K562 (cell line): Measurements from ENCODE around the gene ZNF37A. TPM values are rescaled to one million over a fixed set of nuclear protein-coding genes. Genes with fewer than 3 reads are reported as not detected.

ENCODE experiments used
- ATAC-seq: fragments of 200-7000 bp; cut with Tn5 transposase; 3 replicates; pipeline ENCODE4 v1.9.1; 2020; ENCODE audit warnings: moderate library complexity
- BruUV-seq: library from RNA; stranded (reverse); fragments of 400-500 nt; replicated peaks from 2 replicates; lab custom pipeline; 2021; lab: Mats Ljungman, UMichigan
- CTCF ChIA-PET: fragments of 300-600 bp; formaldehyde crosslinking; extraction: SDS; loops from one replicate; lab custom pipeline; 2021; ENCODE audit warnings: low intra/inter-chr PET ratio; lab: Yijun Ruan, JAX
- POLR2A ChIA-PET: fragments of 300-600, 350-650 bp; sonication (Branson Sonifier 250); formaldehyde crosslinking; extraction: SDS; loops from one replicate; lab custom pipeline; 2021; ENCODE audit warnings: antibody characterized with exemption, inconsistent platforms; lab: Yijun Ruan, JAX
- DNase-seq, 4 experiments: peaks; one replicate each; pipeline versions ENCODE4 v3.0.0 to v3.0.0-alpha.2; 2011 to 2018; ENCODE audit warnings: low spot score in 3 of 4, mixed read lengths in 3 of 4; ENCODE audit errors: extremely low read depth in 1 of 4
- FAIRE-seq: peaks from 2 replicates; lab custom pipeline; 2011; peaks lifted over from hg19 to GRCh38; lab: Jason Lieb, UNC
- H2AFZ ChIP-seq: 2 replicates; pipeline ENCODE4 v1.6.0; 2011; ENCODE audit warnings: low read depth, low read length, control low read depth, inconsistent platforms
- H3K27ac ChIP-seq: fragments of 200-600 bp; 3 replicates; pipeline ENCODE4 v1.8.0; 2011; ENCODE audit warnings: low read depth, mild to moderate bottlenecking, control low read depth, inconsistent platforms, low read length, moderate library complexity, mixed read lengths; ENCODE audit errors: extremely low read depth
- H3K27me3 ChIP-seq, 2 experiments: fragments of 300-600 bp in 1 of 2; 2 replicates in 1 of 2; 3 replicates in 1 of 2; pipeline versions ENCODE4 v1.6.0 to v1.8.0; 2011; ENCODE audit warnings: inconsistent platforms in 2 of 2, low read length in 2 of 2, mild to moderate bottlenecking in 1 of 2, mixed read lengths in 1 of 2, moderate library complexity in 1 of 2; ENCODE audit not compliant: control insufficient read depth in 2 of 2, insufficient read depth in 2 of 2
- H3K36me3 ChIP-seq: fragments of 300-600 bp; 3 replicates; pipeline ENCODE4 v1.8.0; 2011; ENCODE audit warnings: mild to moderate bottlenecking, low read length, inconsistent platforms; ENCODE audit not compliant: control insufficient read depth, insufficient read depth
- H3K4me1 ChIP-seq, 2 experiments: fragments of 200-600 bp in 1 of 2; replicated peaks in 1 of 2; 2 replicates in 1 of 2; 3 replicates in 1 of 2; pipeline versions ENCODE4 v1.5.1 to v1.8.0; 2011; ENCODE audit warnings: inconsistent platforms in 2 of 2, low read length in 2 of 2, mild to moderate bottlenecking in 1 of 2, mixed read lengths in 1 of 2, moderate library complexity in 1 of 2; ENCODE audit not compliant: control insufficient read depth in 2 of 2, insufficient read depth in 2 of 2
- H3K4me2 ChIP-seq: 2 replicates; pipeline ENCODE4 v1.6.1; 2011; ENCODE audit warnings: low read length, control low read depth, inconsistent platforms, mixed read lengths; ENCODE audit not compliant: insufficient read depth
- H3K4me3 ChIP-seq: fragments of 200-600 bp; sonication (generic), shearing (Covaris generic); 2 replicates; pipeline ENCODE4 v1.5.1; 2016; ENCODE audit warnings: control low read depth, inconsistent platforms
- H3K79me2 ChIP-seq: fragments of 200-600 bp; 3 replicates; pipeline ENCODE4 v1.8.0; 2011; ENCODE audit warnings: low read length, inconsistent platforms; ENCODE audit not compliant: control insufficient read depth, insufficient read depth
- H3K9ac ChIP-seq, 2 experiments: 2 replicates each; pipeline versions ENCODE4 v1.6.0 to v1.6.1; 2011; ENCODE audit warnings: low read depth in 2 of 2, low read length in 2 of 2, control low read depth in 1 of 2, inconsistent platforms in 1 of 2, mild to moderate bottlenecking in 1 of 2, mixed read lengths in 1 of 2; ENCODE audit not compliant: insufficient read depth in 1 of 2
- H3K9me1 ChIP-seq: one replicate; pipeline ENCODE4 v1.6.0; 2011; ENCODE audit warnings: inconsistent platforms, mild to moderate bottlenecking, low read length, moderate library complexity; ENCODE audit not compliant: control insufficient read depth, insufficient read depth
- H3K9me3 ChIP-seq: replicated peaks from 2 replicates; pipeline ENCODE4 v1.5.1; 2011; ENCODE audit warnings: low read depth, low read length, inconsistent platforms; ENCODE audit not compliant: control insufficient read depth, insufficient read depth
- H4K20me1 ChIP-seq: replicated peaks from 2 replicates; pipeline ENCODE4 v1.6.1; 2011; ENCODE audit warnings: low read length, inconsistent platforms, mixed read lengths; ENCODE audit not compliant: control insufficient read depth, insufficient read depth
- ATF7 ChIP-seq: fragments of 450-650 bp; IDR thresholded peaks from 2 replicates; pipeline ENCODE4 v1.7.1; 2014; ENCODE audit warnings: mild to moderate bottlenecking, moderate library complexity
- EHMT2 ChIP-seq: fragments of 450-650 bp; IDR thresholded peaks from 2 replicates; pipeline ENCODE4 v1.6.1; 2018; ENCODE audit warnings: antibody characterized with exemption
- FUS ChIP-seq: fragments of 200-400 bp; formaldehyde crosslinking; optimal IDR thresholded peaks from 2 replicates; pipeline ENCODE3; 2017; ENCODE audit warnings: low read depth, low read length
- GATAD2A ChIP-seq: fragments of 450-650 bp; IDR thresholded peaks from 2 replicates; pipeline ENCODE4 v1.6.1; 2017
- HLTF ChIP-seq: fragments of 450-650 bp; IDR thresholded peaks from 2 replicates; pipeline ENCODE4 v1.6.1; 2016
- HMG20A ChIP-seq: fragments of 450-650 bp; formaldehyde crosslinking; conservative IDR thresholded peaks from 2 replicates; pipeline ENCODE4 v1.4.0; 2020; ENCODE audit warnings: mild to moderate bottlenecking, mixed read lengths
- KDM4B ChIP-seq, 2 experiments: fragments of 450-650 bp in 1 of 2; sonication (generic) in 1 of 2; IDR thresholded peaks; 2 replicates each; pipeline ENCODE4 v1.6.1; 2016 to 2017; ENCODE audit warnings: borderline replicate concordance in 2 of 2, antibody characterized with exemption in 1 of 2, low read depth in 1 of 2, mild to moderate bottlenecking in 1 of 2
- MXD1 ChIP-seq: fragments of 250-450 bp; sonication (Bioruptor Pico); IDR thresholded peaks from 2 replicates; pipeline ENCODE4 v1.8.0; 2021; ENCODE audit warnings: borderline replicate concordance, mild to moderate bottlenecking, moderate library complexity; ENCODE audit not compliant: poor library complexity, severe bottlenecking
- RBFOX2 ChIP-seq: fragments of 200-400 bp; formaldehyde crosslinking; IDR thresholded peaks from 2 replicates; pipeline ENCODE4 v1.6.1; 2017; ENCODE audit warnings: low read depth, mild to moderate bottlenecking, low read length, moderate library complexity
- RUNX1 ChIP-seq: sonication (generic); IDR thresholded peaks from 2 replicates; pipeline ENCODE4 v1.6.1; 2016; ENCODE audit warnings: antibody characterized with exemption, low read depth
- TCF3 ChIP-seq: sonication (generic); formaldehyde crosslinking; IDR thresholded peaks from 2 replicates; pipeline ENCODE4 v1.4.0; 2020; ENCODE audit warnings: mild to moderate bottlenecking, missing genetic modification reagents
- ZC3H11A ChIP-seq: IDR thresholded peaks from 2 replicates; pipeline ENCODE4 v1.6.1; 2012; ENCODE audit warnings: low read depth, low read length, improper control_type of control experiment
- ZNF23 ChIP-seq: fragments of 250-450 bp; sonication (Bioruptor Pico); IDR thresholded peaks from 2 replicates; pipeline ENCODE4 v1.4.0; 2020; ENCODE audit warnings: mild to moderate bottlenecking
- ZNF445 ChIP-seq: fragments of 250-450 bp; sonication (Bioruptor Pico); IDR thresholded peaks from 2 replicates; pipeline ENCODE4 v1.4.0; 2020; ENCODE audit warnings: low read depth, mild to moderate bottlenecking, moderate library complexity
- ZNF766 ChIP-seq: fragments of 200-800 bp; sonication (Bioruptor generic); conservative IDR thresholded peaks from 2 replicates; pipeline ENCODE4 v1.6.1; 2016; ENCODE audit warnings: missing genetic modification characterization, missing compliant biosample characterization
- ZSCAN29 ChIP-seq: fragments of 450-650 bp; IDR thresholded peaks from 2 replicates; pipeline ENCODE4 v1.6.1; 2017
- WGBS: fragments of 100-300 bp; shearing (Covaris generic); methylation state at CpG from one replicate; pipeline ENCODE4 v1.1.6; 2016; ENCODE audit warnings: low coverage, mixed read lengths; ENCODE audit not compliant: insufficient coverage; ENCODE audit errors: missing lambda C conversion rate; 5-methylcytosine and 5-hydroxymethylcytosine counted together
- in situ Hi-C: fragments of 300-500 bp; cut with MboI; formaldehyde crosslinking; loops from 4 replicates; pipeline ENCODE4 v1.15.0; 2018; ENCODE audit warnings: inconsistent platforms, mixed read lengths
- intact Hi-C: fragments of 100-400 bp; cut with micrococcal nuclease; formaldehyde crosslinking; loops from 2 replicates; pipeline ENCODE4 v1.14.2; 2022
- polyA plus RNA-seq, 8 experiments: library from polyadenylated mRNA; depleted of rRNA in 4 of 8; stranded (reverse) in 5 of 8; unstranded in 3 of 8; fragments of >200 nt; fragmentation: Nextera tagmentation in 2 of 8; fragmentation: Illumina TruSeq in 1 of 8; extraction: Ambion mirVana in 2 of 8; extraction: Trizol in 1 of 8; gene quantifications; 2 replicates each; pipeline versions ENCODE4 v1.2.1 to v1.2.3, GENCODE V29; 2011 to 2014; ENCODE audit warnings: inconsistent platforms in 1 of 8, missing spikeins in 1 of 8
- total RNA-seq, 7 experiments: library from RNA; depleted of rRNA in 6 of 7; stranded (reverse); fragments of >200 nt in 6 of 7; fragmentation: Illumina TruSeq in 2 of 7; extraction: Trizol in 2 of 7; gene quantifications; 2 replicates each; pipeline versions ENCODE4 v1.2.1 to v1.2.3, GENCODE V29; 2011 to 2021; ENCODE audit warnings: low replicate concordance in 1 of 7

Gene ZNF37A
- total and polyA plus RNA-seq, 9 of the 15 experiments (the other 6 are each of a cell fraction or from before 2014, with no cell fraction given) = 4.1 to 21.6 (median 16.4) TPM

- BruUV-seq = no TSS peak
These were observed 49.5 kb downstream of the ZNF37A start for GRCh38 chr10:38143587-38143986.

GRCh38 chr10:38146579-38147333 is 52.6 kb downstream of the ZNF37A start:
- FAIRE-seq = no peak
- no peak for ATAC-seq
- in situ Hi-C loops (no loop called here), intact Hi-C loops (no loop called here)
- Histone ChIP-seq H3K79me2 (no peaks in the 10 kb centered on the region), H3K4me1 (no peaks in the 10 kb centered on the region), H2AFZ (no peak overlapping the region), H3K4me3 (no peak overlapping the region), H3K27me3 (no peaks in the 10 kb centered on the region), H4K20me1 (no peaks in the 10 kb centered on the region), H3K27ac (no peak overlapping the region), H3K4me2 (no peak overlapping the region), H3K9me3 (no peaks in the 10 kb centered on the region), H3K9me1 (no peaks in the 10 kb centered on the region), H3K36me3 (no peaks in the 10 kb centered on the region), H3K9ac (no peak overlapping the region)
- 2% methylated on average over 11 of the region's 11 CpGs for WGBS
- no peak for TF ChIP-seq ZC3H11A
- no peak for TF ChIP-seq HLTF
- no peak for TF ChIP-seq ZSCAN29
- TF ChIP-seq GATAD2A = no peak
- TF ChIP-seq FUS = no peak
- TF ChIP-seq RUNX1 = no peak
- no peak for TF ChIP-seq ZNF445 (CRISPR knock-in tag)
- no peak for TF ChIP-seq ZNF766 (CRISPR knock-in tag)
- no peak for TF ChIP-seq HMG20A (CRISPR knock-in tag)
- no peak for TF ChIP-seq EHMT2
- no peak for TF ChIP-seq RBFOX2
- no peak for TF ChIP-seq ATF7
- no peak for TF ChIP-seq ZNF23 (CRISPR knock-in tag)
- TF ChIP-seq KDM4B (IDR thresholded peaks at IDR 0.05; ENCODE audit: borderline replicate concordance in 2 of 2, low read depth in 1 of 2) = no peak
- TF ChIP-seq TCF3 = no peak
- no peak for DNase-seq
- POLR2A ChIA-PET = no interaction called here
- no TSS peak for BruUV-seq
- CTCF ChIA-PET = no interaction called here

More at GRCh38 chr10:38143587-38143986, 49.5 kb downstream of the ZNF37A start:
- Histone ChIP-seq H3K9me1 (no peaks in the 10 kb centered on the region), H3K4me1 (no peaks in the 10 kb centered on the region), H3K9ac (no peak overlapping the region), H3K36me3 (no peaks in the 10 kb centered on the region), H3K27me3 (no peaks in the 10 kb centered on the region), H4K20me1 (no peaks in the 10 kb centered on the region), H3K27ac (no peak overlapping the region), H3K9me3 (no peaks in the 10 kb centered on the region), H3K4me3 (no peak overlapping the region), H3K4me2 (no peak overlapping the region), H2AFZ (no peak overlapping the region), H3K79me2 (no peaks in the 10 kb centered on the region)
- FAIRE-seq (no peak), DNase-seq (no peak), ATAC-seq (no peak)
- intact Hi-C loops (no loop called here), in situ Hi-C loops (no loop called here)
- ChIA-PET POLR2A (no interaction called here), CTCF (no interaction called here)
- no peak for TF ChIP-seq MXD1 (CRISPR knock-in tag)
- 0% methylated on average over 1 of the region's 1 CpG for WGBS
